ENCODE results near the gene ANO8.

DNA sequence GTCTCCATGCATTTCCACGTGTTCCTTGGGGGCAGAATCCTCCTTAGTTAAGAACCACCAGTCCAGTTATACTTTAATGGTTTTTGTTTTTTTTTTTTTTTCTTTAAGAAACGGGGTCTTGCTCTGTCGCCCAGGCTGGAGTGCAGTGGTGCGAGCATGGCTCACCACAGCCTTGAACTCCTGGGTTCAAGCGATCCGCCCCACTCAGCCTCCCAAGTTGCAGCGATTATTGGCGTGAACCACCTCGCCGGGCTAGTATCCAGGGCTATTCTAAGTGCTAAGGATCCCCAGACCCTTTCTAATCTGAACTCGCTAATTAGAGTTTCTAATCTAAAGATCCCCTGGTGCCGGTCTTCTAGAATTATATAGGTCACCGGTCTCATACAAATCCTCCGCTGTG is 41.0 kb downstream of the ANO8 start:
- TF ChIP-seq, protein P1, sequence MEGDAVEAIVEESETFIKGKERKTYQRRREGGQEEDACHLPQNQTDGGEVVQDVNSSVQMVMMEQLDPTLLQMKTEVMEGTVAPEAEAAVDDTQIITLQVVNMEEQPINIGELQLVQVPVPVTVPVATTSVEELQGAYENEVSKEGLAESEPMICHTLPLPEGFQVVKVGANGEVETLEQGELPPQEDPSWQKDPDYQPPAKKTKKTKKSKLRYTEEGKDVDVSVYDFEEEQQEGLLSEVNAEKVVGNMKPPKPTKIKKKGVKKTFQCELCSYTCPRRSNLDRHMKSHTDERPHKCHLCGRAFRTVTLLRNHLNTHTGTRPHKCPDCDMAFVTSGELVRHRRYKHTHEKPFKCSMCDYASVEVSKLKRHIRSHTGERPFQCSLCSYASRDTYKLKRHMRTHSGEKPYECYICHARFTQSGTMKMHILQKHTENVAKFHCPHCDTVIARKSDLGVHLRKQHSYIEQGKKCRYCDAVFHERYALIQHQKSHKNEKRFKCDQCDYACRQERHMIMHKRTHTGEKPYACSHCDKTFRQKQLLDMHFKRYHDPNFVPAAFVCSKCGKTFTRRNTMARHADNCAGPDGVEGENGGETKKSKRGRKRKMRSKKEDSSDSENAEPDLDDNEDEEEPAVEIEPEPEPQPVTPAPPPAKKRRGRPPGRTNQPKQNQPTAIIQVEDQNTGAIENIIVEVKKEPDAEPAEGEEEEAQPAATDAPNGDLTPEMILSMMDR (IDR thresholded peaks at IDR 0.05), result no peak
- no peak for TF ChIP-seq POLR2A (IDR thresholded peaks at IDR 0.05)

Data from body of pancreas (tissue), 4 donors.